Cardiac fibroblast (primary cell): ENCODE results near the gene JOSD1.

ENCODE experiments used
- DNase-seq, 2 donors: peaks; one replicate each; pipeline versions ENCODE4 v3.0.0 to v3.0.0-alpha.2; 2010; ENCODE audit warnings: low read depth in 2 of 2
- H3K4me3 ChIP-seq, 2 donors: replicated peaks in 1 of 2; 1 replicate in 1 of 2; 2 replicates in 1 of 2; pipeline ENCODE4 v1.5.1; 2011; ENCODE audit warnings: low read depth in 2 of 2, low read length in 2 of 2, mild to moderate bottlenecking in 2 of 2, moderate library complexity in 1 of 2
- TF ChIP-seq, protein P1 (sequence below): IDR thresholded peaks from one replicate; pipeline ENCODE4 v1.5.1; 2011; ENCODE audit warnings: low read depth, mild to moderate bottlenecking, low read length, inconsistent platforms

JOSD1 gene

DNA sequence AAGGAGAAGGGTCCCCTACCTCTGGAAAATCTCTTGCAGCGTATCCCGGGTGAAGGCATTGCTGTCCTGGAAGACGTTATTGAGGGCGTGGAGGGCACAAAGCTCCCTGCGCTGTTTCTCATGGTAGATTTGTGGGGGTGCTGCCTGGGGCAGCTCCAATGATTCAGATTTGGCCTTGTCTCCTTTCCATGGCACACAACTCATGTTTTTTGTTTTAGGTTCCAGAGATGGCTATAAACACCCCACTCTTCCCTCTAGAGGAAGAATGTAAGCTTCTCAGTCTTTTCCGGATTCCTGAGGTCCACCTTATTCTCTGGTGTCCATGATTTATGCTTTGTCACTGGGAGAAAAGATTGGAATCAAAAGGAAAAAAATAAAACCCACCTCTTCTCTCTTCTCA, 959 bp downstream of the JOSD1 start:
- TF ChIP-seq, protein P1, sequence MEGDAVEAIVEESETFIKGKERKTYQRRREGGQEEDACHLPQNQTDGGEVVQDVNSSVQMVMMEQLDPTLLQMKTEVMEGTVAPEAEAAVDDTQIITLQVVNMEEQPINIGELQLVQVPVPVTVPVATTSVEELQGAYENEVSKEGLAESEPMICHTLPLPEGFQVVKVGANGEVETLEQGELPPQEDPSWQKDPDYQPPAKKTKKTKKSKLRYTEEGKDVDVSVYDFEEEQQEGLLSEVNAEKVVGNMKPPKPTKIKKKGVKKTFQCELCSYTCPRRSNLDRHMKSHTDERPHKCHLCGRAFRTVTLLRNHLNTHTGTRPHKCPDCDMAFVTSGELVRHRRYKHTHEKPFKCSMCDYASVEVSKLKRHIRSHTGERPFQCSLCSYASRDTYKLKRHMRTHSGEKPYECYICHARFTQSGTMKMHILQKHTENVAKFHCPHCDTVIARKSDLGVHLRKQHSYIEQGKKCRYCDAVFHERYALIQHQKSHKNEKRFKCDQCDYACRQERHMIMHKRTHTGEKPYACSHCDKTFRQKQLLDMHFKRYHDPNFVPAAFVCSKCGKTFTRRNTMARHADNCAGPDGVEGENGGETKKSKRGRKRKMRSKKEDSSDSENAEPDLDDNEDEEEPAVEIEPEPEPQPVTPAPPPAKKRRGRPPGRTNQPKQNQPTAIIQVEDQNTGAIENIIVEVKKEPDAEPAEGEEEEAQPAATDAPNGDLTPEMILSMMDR, result peak; percentile 15
- DNase-seq, result peak; percentile 61 to 66
- peak overlapping the region; percentile 65 to 80 for H3K4me3 ChIP-seq

DNA sequence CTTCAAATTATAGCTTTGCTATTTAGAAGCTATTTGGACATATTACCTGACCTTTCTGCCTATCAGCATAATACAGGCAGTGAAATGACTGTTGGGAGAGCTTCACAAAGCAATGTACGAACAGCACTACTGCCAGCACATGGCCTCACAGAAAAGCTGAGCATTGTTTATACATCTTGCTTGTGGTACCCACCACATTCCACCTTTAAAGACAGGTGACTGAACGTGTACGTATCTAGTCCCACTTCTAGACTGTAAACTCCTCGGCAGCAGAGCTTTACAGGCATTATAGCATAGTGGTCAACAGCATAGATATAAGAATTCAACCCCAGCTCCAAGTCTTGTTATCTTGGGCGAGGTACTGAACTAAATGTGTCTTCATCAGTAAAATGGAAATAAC, 1.6 kb downstream of the JOSD1 start:
- H3K4me3 ChIP-seq, result peak overlapping the region; percentile 65 to 80
- TF ChIP-seq, protein P1, result no peak
- no peak for DNase-seq

DNA sequence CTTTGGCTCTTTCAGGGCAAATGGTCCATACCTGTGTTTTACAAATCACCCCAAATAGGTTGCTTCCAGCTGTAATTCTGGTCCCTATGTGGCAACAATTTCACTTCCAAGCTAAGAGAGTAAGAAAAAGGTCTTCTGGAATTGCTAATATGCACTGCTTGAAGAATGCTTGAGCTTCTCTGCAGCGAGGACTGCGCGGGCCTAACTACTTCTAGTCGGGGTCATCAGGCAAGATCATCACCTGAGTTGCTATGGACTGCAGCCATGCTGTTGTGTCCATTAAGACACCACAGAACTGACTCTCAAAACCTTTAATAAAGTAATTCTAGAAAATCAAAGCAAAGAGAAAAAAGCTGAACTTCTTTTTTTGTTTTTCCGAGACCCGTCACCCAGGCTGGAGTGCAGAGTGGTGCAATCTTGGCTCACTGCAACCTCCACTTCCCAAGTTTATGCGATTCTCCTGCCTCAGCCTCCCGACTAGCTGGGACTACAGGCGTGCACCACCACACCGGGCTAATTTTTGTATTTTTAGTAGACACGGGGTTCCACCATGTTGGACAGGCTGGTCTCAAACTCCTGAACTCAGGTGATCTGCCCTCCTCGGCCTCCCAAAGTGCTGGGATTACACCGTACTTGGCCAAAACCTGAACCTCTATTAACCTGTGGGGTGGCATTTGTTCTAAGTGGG, 2.2 kb downstream of the JOSD1 start:
- DNase-seq, result no peak
- peak overlapping the region; percentile 65 to 80 for H3K4me3 ChIP-seq
- TF ChIP-seq, protein P1, result no peak

DNA sequence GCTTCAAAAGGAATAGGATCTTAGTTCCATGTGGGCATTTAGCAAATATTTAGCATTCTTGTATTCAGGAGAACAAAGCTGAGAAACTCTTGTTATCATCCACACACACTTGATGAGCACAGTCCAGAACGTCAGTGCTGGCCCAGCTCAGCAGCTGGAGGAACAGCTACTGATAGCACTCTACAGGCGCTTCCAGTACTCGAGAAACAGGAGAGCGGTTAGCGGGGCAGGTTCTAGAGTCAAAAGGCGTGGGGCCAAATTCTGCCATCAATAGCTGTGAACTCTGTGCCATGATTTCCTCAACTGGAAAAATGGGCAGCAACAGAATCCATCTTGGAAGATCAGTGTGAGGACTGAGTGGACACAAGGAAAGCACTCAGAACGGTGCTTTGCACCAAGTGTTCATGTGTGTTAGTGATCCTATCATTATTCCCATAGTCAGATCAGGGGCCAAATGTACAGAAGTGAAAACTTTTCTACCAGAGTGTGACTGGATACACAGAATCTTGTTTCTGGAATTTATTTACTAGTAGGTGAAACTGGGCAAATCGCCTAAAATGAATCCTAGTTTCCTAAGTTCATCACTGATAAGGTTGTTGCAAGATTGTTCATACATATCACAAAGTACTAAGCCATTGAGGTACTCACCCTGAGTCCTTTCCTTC, 3.2 kb downstream of the JOSD1 start:
- H3K4me3 ChIP-seq, result peak overlapping the region; percentile 21 to 65
- peak; percentile 36 to 84 for DNase-seq
- TF ChIP-seq, protein P1, result no peak

DNA sequence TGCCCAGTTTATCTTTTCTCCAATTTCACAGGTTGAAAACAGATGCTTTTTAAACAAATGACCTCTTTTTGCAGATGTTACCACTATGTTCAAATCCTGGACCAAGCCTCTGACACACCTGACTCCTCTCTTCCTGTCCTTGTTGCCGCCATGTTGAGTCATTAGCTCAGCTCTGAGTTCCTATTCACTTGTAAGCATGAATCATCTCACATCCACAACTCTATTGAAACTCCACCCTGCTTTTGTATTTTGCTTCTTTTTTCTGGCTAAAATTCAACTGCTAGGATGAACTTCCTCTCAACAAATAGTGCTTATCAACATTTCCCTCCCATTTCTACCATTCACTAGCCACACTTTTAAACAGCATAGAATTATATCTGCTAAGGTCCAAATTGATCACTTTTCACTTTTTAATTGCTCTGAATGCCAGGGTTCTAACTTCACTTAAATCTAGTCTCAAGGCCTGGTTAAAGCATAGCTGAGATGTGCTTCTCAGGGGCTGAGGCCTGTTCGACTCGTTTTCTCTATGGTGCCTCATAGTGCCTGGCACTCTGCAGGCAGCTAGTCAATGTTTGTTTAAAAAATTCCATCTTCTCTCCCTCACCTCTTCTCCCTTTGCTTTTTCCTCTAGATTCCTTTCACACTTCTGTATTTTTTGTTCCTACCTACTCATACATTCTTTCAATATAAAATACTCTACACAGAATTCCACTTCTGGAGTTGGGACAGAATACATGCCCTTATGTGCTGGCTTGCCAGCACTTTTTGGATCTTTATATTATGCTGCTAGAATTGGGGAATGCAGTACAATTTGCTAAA, 3.9 kb downstream of the JOSD1 start:
- peak overlapping the region in 1 of 2 donors; percentile 22 for H3K4me3 ChIP-seq
- TF ChIP-seq, protein P1, result no peak
- DNase-seq, result peak; percentile 86 to 94

DNA sequence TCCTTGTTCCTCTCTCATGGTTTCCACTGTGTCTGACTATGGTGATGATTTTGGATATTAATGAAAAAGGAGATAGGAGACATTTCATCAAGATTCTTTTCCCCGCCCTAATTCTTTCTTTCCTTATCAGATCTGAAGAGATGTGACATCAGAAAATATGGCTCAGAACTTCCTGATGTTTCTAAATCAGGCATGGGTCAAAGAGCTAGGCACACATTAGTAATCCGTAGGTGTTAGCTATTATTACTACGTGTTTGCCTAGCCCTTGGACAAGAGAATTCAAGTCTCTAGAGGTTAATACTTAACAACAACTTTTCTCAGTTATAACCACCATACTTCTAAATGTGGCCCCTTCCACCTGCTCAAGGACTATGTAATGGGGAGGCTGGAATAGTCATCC, 5.8 kb downstream of the JOSD1 start:
- TF ChIP-seq, protein P1, result no peak
- H3K4me3 ChIP-seq, result no peak overlapping the region
- DNase-seq, result no peak
